Suppressor macrophage (primary cell): ENCODE results near the gene USF3.
A peak's percentile ranks its signal among the peaks of the same experiment; 100 is the strongest.
"Not testable (repeated sequence)": the region's sequence is repeated elsewhere in the genome, so short reads cannot be mapped to it uniquely, and the experiment has no call there.

ENCODE experiments used
- DNase-seq, 4 experiments: peaks; one replicate each; pipeline ENCODE4 v3.0.0-alpha.2; 2020 to 2022

USF3 gene

DNA sequence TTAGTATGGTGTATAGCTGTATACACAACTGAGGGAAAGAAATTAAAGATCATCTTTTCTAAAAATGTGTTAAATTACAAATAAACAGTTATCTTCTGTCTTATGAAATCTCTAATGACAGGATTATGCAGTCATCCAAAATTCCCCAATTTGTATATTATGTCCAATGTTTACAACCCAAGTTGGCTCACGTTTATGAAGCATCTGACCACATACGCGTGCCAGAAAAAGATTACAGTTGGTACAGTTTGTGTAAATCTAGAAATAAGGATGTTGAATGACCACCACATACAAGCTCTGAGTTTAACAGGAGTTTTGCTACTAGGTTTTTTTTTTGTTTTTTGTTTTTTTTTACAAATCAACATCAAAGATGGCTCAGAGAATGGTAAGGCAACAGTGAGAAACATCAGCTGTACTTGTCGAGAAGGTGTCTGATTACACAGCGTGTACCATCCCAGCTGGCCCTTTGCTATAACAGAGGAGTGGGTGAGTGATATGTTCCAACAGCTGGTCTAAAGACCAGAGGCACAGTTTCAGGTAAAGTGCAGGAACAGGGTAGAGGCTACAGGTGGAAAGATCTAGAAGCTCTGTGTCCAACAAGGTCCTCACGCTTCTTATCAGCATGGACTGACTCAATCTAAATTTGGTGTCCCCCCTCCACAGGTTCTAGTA is 47.1 kb downstream of the USF3 start:
- DNase-seq: no peak

DNA sequence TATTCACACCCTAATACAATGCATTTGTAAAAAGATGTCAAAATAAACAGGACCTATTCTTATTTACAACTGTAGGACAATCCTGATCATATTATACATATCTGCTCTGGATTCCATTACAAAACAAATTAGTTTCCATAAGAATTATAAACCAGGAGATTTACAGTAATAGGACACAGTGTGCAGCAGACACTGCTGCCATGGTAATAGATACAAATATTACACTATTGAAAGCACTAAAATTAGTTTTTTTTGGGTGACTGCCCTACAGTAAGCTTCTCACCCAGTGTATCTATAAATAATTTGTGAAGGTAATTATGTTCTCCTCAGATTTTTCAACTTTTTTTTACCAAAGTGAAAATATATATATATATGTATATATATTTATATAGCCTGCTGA is 47.9 kb downstream of the USF3 start:
- no peak for DNase-seq

DNA sequence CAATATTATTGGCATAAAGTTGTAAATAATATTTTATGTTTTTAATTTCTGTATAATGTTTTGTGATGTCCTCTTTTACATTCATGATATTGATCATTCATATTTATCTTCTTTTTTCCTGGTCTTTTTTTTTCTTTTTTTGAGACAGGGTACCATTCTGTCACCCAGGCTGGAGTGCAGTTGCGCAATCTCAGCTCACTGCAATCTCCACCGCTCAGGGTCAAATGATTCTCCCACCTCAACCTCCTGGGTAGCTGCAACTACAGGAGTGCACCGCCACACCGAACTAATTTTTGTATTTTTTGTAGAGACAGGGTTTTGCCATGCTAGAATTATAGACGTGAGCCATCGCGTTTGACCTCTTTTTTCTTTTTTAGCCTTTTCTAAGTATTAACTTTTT is 52.9 kb downstream of the USF3 start:
- no peak for DNase-seq

DNA sequence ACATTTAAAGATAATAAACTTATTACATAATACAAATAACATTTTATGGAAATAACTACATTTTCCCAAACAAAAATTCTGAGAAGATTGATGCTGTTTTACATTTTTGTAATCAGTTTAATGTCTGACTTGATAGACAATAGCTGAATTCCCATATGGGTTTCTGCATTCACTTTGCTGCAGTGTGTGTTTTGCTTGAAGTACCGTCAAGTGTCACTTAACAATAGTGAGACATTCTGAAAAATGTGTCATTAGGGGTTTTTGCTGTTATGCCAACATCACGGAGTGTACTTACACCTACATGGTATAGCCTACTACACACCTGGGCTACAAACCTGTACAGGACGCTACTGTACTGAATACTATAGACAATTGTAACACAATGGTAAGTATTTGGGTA is 57.5 kb downstream of the USF3 start:
- no peak for DNase-seq

DNA sequence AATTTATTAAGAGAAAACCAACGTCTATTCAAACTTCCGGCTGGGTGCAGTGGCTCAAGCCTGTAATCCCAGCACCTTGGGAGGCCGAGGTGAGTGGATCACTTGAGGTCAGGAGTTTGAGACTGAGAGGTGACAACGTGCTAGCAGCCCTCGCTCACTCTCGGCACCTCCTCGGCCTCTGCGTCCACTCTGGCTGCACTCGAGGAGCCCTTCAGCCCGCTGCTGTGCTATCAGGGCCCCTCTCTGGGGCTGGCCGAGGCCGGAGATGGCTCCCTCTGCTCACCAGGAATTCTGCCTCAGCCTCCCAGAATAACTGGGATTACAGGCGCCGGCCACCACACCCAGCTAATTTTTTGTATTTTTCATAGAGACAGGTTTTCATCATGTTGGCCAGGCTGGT is 58.7 kb downstream of the USF3 start:
- no peak for DNase-seq

DNA sequence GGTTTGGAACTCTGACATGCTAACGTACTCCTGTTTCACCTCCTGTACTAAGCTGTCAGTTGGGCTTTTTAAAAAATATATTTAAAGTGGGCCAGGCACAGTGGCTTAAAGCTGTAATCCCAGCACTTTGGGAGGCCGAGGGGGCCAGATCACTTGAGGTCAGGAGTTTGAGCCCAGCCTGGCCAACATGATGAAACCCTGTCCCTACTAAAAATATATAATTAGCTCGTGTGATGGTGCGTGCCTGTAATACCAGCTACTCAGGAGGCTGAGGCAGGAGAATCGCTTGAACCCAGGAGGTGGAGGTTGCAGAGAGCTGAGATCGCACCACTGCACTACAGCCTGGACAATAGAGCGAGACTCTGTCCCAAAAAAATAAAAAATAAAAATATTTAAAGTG is 60.4 kb downstream of the USF3 start:
- not testable (repeated sequence) for DNase-seq

DNA sequence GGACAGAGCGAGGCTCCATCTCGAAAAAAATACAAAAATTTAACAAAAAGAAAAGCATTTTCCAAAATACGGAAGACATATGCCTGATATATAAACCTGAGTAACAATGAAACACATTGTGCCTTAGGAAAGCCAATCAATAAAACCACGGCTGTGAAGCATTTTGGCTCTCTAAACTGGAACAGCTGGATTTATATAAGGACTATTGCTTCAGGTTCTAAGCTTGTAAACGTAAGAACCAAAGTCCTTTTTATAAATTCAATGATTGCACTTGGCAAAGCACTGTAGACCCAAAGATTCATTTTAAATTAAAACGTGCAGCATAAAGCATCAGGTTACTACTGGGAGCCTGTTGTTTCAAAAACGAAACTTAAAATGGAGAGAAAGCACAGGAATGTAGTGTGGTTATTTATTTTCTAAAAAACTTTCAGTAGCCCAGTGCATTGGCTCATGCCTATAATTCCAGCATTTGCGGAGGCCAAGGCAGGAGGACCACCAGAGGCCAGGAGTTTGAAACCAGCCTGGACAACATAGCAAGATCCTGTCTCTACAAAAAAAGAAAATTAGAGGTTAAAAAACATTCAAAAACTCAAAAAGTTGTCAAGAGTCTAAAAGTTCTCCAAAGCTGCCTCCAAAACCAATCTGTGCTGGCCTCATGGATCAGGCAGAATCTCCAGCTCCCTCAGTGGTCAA is 61.5 kb downstream of the USF3 start:
- DNase-seq: no peak

DNA sequence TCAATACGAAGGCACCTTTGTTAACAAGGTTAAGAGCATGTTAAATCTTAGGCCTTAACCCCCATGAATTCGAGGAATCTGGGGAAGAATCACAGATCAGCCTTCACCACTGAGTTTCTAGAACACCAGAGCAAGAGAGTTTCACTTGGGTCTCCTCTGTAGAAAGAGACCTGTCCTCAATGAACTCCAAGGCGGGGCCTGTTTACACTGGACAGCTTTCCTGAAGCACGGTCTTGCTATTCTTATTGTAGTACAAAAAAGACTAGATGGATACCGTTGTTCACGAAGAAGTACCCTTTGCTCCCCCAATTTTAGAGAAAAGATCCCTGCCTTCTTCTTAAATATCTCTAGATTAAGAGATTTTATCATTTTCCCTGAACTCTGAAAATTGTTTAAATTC is 64.9 kb downstream of the USF3 start:
- no peak for DNase-seq

DNA sequence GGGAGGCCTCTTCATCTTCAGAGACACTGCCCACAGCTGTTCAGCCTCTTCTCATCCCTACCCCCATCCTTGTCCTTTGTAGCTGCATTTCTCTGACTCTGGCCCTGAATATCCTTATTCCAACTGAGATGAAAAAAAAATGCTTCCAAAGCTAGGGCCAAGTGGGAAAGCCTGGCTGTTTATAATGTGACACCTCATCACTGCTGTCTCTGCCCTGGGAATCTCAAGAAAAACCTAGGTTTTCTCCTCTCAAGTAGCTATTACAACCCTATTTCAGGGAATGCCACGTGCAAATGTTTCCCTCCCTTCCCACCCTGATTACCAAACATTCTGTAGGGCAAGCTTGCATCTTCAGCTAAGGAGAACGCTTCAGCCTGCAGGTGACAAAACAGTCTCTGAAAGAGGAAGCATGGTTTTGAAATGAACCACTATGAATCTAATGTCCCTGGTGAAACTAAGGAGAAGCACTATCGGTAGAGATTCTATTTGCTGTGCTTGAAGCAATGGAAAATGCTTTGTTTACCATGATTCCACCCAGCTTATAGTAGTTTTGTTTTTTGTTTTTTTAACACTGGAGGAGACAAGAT is 65.4 kb downstream of the USF3 start:
- peak; percentile 7 to 60 (median 46) for DNase-seq

DNA sequence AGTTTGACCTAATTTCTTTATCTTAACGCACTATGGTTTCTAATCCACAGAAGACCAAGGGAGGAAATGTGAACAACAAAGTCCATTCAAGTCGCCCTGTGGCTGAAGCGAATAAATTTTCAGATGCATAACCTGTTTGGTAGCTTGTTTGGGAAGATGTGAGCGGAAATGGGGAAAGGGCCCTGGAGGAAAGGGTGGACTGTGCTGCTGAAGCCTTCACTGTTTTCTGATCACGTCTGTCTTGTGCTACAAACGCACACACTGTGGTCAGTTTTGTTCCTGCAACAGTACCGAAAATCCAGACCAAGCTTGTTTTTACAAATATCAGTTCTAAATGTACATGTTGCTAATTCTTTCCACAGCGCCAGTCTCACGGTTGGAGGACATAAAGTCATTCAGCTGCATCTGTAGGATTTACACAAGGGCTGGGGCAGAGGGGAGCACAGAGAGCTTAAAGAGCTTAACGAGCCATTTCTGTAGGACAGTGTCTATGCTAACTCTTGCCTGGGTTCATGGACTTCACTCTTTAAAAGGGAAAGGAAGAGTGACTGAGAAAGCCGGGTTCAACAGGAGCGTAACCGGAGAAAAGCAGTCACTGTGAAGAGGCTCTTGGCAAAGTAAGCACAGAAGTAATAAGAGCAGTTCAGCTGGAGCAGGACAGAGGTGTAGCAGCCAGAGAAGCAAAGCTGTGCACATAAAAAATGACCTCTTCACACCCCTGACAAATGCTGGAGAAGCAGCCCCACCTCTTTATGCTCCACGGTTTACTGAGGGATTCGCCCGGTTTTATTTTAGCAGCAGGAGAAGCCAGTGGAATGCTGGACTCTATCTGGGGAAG is 66.6 kb downstream of the USF3 start:
- DNase-seq: no peak

DNA sequence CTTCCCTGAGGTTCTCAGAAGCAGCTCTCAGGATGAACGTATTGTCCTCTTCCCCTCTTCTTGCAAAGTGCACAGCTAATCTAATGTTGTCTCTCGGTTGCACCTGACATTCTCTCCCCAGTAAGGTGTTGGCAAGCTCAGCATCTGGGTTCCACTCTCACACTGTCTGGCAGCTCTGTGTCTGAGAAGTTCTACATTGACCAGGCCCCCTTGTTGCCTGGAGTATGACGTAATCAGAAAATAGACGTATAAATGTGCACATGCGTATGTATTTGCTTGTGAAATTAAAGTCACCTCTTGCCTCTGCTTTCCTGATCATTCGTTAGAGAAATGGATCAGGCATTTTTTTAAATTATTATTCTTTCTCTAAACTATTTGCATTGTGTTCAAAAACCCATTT is 67.7 kb downstream of the USF3 start:
- no peak for DNase-seq

DNA sequence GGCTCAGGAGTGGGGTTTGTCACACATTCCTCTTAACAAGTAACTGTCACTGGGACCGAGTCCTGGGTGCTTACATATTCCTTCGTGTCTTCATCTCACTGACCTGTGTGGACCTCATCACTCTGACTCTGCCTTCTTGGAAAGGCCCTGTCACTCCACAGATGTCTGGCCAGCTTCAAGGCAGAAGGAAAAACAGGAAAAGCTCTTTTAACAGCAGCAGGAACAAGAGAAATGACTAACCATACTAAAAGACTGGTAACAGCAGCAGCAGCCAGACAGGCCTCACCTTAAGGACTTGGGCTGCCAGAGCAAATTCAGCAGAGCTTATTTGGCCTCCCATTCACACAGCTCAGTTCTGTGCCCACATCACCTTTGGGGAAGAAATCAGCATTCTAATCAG is 68.1 kb downstream of the USF3 start:
- no peak for DNase-seq

DNA sequence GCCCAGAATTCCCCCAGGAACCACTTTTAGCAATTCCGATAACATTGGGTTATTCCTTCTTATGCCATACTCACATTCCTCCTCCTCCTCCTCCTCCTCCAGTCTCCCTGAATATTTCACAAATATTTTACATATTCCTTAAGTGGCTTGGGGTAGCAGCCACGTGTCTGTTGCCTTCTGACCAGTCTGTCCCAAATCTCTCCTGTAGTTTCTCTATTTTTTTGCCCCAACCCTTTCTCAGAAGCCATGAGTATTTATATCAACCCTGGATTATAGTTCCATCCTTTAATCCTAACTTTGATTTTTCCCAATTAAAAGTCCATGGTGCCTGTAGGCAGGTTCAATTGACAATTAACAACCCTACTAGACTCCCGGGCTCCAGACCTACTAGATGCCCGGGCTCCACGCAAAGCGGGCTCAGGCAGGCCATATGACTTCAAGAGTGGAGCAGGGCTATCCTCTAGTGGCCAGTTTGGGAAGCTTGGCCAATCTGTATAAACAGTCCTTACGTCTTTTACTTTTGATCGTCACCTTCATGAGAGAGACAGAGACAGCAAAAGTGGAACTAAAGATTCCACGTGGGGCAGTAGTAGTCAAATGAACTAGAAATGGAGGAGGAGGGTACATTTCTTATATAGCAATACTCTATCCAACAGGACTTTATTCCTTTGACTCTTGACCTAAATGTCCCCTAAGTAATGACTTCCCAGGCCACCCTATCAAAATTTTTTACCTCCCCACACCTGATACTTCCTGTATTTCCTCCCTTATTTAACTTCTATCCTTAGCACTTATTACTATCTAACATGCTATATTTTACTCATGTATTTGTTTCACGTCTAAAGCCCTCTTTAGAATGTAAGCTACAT is 69.7 kb downstream of the USF3 start:
- DNase-seq: peak; percentile 83 to 89 (median 87)

DNA sequence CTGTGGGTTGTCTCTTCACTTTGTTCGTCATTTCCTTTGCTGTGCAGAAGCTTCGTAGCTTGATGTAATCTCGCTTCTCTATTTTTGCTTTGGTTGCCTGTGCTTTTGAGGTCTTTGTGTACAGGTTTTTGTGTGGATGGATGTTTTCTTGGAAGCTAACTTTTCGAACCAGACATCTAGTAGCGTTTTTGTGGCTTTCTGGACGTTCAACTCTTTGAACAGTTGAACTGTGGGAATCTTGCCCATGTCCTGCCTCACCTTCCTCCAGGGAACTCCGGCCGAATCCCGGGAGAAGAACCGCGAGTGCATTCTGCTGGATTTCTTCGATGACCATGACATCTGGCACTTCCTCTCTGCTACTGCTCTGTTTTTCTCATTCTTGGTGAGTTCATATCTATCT is 70.6 kb downstream of the USF3 start:
- peak; percentile 42 to 69 (median 56) for DNase-seq

DNA sequence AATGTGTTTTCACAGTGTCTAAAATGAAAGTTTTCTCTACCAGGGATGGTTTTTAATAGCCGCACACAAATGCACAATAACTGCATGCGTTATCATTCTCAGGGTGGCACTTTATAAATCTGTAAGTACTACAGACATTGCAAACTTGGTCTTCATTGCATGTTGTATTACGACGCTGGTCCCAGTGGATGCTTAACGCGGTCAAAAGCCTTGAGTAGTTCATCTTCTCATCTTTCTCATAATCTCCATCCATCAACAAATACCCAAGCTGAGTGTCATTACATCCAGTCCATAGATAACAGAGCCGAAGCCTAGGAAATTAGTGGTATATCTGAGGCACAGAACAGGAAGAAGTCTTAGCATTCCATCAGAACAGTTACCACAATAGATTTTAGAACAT is 72.6 kb downstream of the USF3 start:
- DNase-seq: no peak

DNA sequence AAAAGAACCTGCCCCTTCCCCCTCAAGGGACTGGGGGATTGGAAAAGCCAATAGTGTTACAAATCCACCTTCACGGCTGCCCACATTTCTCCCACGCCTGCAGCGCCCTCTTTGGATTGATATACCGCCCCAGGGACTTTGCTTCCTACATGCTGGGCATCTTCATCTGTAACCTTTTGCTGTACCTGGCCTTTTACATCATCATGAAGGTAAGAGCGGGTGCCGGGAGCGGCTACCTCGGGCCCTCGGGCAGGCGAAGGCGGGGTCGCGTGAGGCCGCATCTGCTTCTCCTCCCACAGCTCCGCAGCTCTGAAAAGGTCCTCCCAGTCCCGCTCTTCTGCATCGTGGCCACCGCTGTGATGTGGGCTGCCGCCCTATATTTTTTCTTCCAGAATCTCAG is 73.1 kb downstream of the USF3 start:
- DNase-seq: no peak

DNA sequence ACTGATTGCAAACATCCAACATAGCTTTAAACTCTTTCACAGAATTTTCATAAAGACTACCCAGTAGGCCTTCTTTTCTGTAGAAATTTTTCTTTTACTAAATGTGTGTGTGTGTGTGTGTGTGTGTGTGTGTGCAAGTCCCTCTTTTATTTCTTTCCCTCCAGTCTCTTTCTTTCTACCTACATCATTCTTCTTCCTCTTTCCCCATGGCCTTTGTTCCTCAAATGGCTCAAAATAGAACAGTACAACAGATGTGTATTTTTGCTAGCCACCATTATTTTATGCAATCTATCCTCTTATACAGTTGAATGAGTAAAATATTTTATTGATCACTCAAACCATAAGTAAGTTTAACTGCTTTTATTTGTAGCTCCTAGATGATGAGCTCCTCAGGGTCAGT is 76.4 kb downstream of the USF3 start:
- peak in 3 of 4 experiments; percentile 13 to 67 (median 64) for DNase-seq

DNA sequence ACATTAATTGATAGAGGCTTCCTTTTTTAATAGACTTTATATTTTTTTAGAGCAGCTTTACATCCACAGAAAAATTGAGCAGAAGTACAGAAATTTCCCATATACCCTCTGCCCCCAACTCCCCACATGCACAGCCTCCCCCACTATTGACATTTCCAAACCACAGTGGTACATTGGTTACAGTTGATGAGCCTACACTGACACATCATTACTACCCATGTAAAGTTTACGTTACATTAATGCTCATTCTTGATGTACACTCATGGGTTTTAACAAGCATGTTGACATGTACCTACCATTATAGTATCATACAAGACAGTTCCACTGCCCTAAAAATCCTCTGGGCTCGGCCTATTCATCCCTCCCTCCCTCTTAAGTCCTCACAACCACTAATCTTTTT is 78.7 kb downstream of the USF3 start:
- DNase-seq: no peak

DNA sequence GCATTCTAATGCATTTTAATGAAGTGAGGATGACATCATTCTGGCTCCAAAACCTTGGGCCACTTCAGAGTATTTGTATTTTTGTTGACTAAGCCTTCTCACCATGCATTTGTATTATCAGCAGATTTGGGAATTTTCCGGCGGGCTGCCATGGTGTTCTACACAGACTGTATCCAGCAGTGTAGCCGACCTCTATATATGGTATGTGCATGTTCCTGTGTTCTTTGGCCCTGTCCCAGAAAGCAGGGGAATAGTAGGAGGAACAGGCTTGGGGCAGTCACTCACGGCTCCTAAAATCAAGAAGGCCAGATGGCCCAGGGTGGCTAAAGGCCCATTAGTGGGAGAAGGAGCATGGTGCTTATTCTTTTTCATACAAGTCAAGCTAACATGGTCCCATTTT is 80.5 kb downstream of the USF3 start:
- no peak for DNase-seq

DNA sequence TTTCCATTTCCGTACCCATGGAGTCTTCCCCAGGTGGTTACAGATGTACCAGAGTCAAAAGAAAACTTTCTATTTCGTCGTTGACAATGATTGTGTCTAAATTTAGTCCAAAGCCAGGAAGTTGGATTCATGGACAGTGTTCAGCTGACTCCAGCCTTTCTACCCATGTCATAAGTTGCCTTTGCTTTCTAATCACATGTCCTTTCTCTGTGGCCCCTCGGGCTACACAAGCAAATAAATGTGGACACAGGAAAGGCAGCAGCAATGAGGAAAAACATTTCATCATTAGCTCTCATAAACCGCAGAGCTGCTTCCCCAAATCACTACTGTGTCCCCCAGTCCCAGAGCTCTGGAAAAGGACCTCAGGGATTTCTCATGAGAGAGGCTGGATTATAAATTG is 82.0 kb downstream of the USF3 start:
- peak; percentile 80 to 93 (median 86) for DNase-seq

DNA sequence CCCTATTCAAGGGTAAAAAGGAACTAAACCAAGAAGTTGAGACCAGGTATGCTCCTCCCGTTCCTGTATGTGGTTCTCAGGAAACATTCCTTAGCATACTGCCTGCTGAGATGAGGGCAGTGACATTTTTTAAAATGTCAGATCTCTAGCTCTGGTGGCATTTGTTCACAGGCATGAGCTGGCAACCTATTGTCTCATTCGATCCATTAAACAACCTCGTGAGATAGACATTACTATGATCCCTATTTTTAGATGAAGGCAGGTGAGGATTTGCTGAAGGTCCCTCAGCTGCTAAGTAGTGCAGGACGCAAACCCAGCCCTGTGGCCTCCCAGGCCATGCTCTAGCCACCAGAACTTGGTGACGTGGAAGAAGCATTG is 89.2 kb downstream of the USF3 start:
- DNase-seq: no peak

DNA sequence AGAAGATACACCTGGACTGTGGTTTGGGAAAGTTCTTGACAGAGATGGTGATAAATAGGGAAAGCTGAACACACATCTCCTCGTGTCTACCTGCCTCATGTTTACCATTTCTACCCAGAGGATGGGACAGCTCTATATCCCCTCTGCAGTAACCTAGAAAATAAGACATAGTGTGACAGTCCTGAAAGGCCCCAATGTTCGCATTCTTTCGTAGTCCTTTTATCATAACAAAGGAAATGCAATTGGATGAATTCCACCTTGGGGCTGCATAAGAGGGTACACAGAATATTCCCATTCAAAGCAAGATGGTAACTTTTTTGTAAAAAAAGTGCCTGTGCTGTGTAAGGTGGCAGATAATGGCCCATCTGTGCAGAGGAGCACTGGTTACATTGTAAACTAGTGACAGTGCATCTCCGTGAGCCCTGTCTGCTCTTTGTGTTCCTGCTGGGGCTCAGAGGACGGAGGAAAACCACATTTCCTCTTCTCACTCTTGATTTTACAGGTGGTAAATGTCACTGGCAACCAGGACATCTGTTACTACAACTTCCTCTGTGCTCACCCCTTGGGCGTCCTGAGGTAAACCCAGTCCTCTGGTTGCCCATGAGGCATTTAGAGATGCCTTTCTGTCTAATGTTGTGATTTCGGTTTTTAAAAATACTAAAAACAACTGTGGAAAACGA is 89.8 kb downstream of the USF3 start:
- DNase-seq: no peak
